HUES6 (cell line): ENCODE data around the gene ANKRD10.

Source experiments
- H3K27ac ChIP-seq: 2 replicates; pipeline ENCODE4 v1.7.0; 2013; ENCODE audit warnings: low read depth, mild to moderate bottlenecking, low read length, inconsistent platforms
- H3K27me3 ChIP-seq: 2 replicates; pipeline ENCODE4 v1.6.1; 2013; ENCODE audit warnings: low read length; ENCODE audit not compliant: control insufficient read depth, insufficient read depth
- H3K36me3 ChIP-seq: 2 replicates; pipeline ENCODE4 v1.6.1; 2013; ENCODE audit warnings: low read length; ENCODE audit not compliant: control insufficient read depth, insufficient read depth
- H3K4me1 ChIP-seq: 2 replicates; pipeline ENCODE4 v1.6.1; 2013; ENCODE audit warnings: low read length; ENCODE audit not compliant: control insufficient read depth, insufficient read depth
- H3K4me3 ChIP-seq: 2 replicates; pipeline ENCODE4 v1.5.1; 2013; ENCODE audit warnings: low read depth, low read length
- H3K9ac ChIP-seq: one replicate; pipeline ENCODE4 v1.6.1; 2013; ENCODE audit warnings: mild to moderate bottlenecking, low read length
- H3K9me3 ChIP-seq: 2 replicates; pipeline ENCODE4 v1.6.1; 2013; ENCODE audit warnings: low read depth, low read length; ENCODE audit not compliant: control insufficient read depth, insufficient read depth

Gene ANKRD10

GRCh38 chr13:110924639-110924934, 9.7 kb upstream of the ANKRD10 start:
- no peak overlapping the region for H3K4me3 ChIP-seq
- H3K36me3 ChIP-seq: no peaks in the 10 kb centered on the region
- no peak overlapping the region for H3K27ac ChIP-seq
- no peak overlapping the region for H3K9ac ChIP-seq
- H3K4me1 ChIP-seq: peaks cover 12% of the 10 kb centered on the region
- no peaks in the 10 kb centered on the region for H3K9me3 ChIP-seq
- no peaks in the 10 kb centered on the region for H3K27me3 ChIP-seq

DNA sequence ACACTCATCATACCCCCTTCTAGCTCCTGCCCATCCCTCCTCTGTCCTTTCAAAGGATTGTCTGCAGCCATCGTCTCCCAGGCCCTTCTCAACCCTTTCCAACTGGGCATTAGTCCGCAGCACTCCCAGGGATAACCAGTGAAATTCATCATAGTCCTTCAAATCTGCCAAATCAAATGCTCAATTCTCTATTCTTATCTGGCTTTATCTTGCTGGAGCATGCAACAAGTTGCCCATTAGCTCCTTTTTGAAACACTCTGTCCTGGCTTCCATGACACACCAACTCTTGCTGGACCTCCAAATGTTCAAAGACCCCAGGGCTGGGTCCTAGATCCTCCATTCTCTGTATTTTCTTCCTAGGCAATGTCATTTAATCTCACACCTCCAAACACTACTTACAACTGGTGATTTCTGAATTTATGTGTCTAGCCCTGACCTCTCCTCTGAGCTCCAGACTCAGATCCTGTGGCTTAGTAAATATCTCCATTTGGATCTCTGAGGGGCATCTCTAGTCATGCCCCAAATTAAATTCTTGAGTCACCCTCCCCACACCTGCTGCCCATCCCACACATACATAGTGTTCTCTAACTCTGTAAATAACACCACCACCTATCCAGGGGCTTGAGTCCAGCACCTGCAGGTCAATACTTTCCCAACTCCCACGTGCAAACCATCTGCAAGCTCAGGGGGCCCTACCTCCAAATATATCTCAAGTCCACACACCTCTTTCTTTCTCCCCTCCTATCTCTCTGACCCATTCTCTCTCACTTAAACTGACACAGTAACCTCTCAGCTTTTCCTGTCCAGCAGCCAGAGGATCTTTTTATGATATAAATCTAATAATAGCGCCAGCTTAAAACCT, 9.1 kb upstream of the ANKRD10 start:
- Histone ChIP-seq H3K4me3 (no peak overlapping the region), H3K36me3 (no peaks in the 10 kb centered on the region), H3K9me3 (no peaks in the 10 kb centered on the region), H3K9ac (no peak overlapping the region), H3K27me3 (no peaks in the 10 kb centered on the region), H3K27ac (no peak overlapping the region), H3K4me1 (peaks cover 12% of the 10 kb centered on the region)

DNA sequence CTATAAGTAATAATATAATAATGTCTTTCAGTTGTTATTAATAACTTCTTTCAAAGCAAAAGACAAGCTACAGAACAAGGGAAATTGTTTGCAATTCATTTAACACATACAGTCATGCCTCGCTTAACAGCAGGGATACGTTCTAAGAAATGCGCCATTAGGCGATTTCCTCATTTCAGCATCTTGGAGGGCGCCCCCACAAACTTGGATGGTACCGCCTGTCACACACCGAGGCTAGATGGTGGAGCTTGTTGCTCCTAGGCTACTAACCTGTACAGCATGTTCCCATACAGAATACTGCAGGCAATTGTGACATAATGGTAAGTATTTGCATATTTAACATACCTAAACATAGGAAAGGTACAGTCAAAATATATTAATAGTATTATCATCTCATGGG, 8.2 kb upstream of the ANKRD10 start:
- no peaks in the 10 kb centered on the region for H3K27me3 ChIP-seq
- no peak overlapping the region for H3K27ac ChIP-seq
- H3K4me1 ChIP-seq: peaks cover 12% of the 10 kb centered on the region
- no peak overlapping the region for H3K9ac ChIP-seq
- H3K4me3 ChIP-seq: no peak overlapping the region
- no peaks in the 10 kb centered on the region for H3K36me3 ChIP-seq
- no peaks in the 10 kb centered on the region for H3K9me3 ChIP-seq

GRCh38 chr13:110922506-110922905, 7.6 kb upstream of the ANKRD10 start:
- Histone ChIP-seq H3K9me3 (no peaks in the 10 kb centered on the region), H3K36me3 (no peaks in the 10 kb centered on the region), H3K4me3 (no peak overlapping the region), H3K27ac (no peak overlapping the region), H3K27me3 (no peaks in the 10 kb centered on the region), H3K9ac (no peak overlapping the region), H3K4me1 (peaks cover 12% of the 10 kb centered on the region)

GRCh38 chr13:110921695-110922094, 6.8 kb upstream of the ANKRD10 start:
- Histone ChIP-seq H3K4me1 (peaks cover 12% of the 10 kb centered on the region), H3K9ac (no peak overlapping the region), H3K4me3 (no peak overlapping the region), H3K27ac (no peak overlapping the region), H3K36me3 (no peaks in the 10 kb centered on the region), H3K27me3 (no peaks in the 10 kb centered on the region), H3K9me3 (no peaks in the 10 kb centered on the region)

DNA sequence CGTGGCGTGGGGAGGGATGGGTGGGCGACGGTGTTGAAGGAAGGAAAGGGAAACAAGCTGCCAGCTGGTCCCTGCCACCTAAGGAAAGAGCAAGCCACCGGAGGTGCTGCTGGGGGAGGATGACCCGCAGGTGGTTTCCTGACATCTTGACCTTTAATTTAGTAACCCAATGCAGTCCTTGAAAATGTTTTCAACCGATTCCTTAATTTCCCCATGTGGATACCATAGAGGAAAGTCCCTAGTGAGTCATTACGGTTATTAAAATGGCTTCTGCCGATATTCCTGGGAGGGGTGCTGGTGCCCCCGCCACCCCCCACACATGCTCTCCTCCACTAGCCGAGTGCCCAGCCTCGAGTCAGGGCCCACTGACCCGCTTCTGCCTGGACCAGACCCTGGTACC, 6.3 kb upstream of the ANKRD10 start:
- no peaks in the 10 kb centered on the region for H3K27me3 ChIP-seq
- H3K4me1 ChIP-seq: peaks cover 12% of the 10 kb centered on the region
- no peaks in the 10 kb centered on the region for H3K36me3 ChIP-seq
- H3K27ac ChIP-seq: no peak overlapping the region
- H3K9me3 ChIP-seq: no peaks in the 10 kb centered on the region
- H3K9ac ChIP-seq: no peak overlapping the region
- no peak overlapping the region for H3K4me3 ChIP-seq

DNA sequence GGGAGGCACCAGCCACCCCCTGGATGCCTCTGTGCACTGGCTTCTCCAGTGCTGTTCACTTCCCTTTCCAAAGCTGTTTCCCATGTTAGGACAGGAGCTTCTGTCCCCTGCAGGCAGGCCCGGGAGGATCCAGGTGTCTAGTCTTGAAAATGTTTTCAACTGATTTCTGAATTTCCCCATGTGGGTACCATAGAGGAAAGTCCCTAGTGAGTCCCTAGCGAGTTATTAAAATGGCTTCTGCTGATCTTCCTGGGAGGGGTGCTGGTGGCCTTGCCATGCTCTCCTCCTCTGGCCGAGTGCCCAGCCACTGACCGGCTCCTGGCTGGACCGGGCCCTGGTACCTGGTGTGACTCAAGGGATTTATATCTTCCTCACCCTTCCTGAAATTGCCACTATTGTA, 5.2 kb upstream of the ANKRD10 start:
- H3K27ac ChIP-seq: no peak overlapping the region
- H3K4me3 ChIP-seq: no peak overlapping the region
- no peaks in the 10 kb centered on the region for H3K36me3 ChIP-seq
- no peaks in the 10 kb centered on the region for H3K27me3 ChIP-seq
- no peaks in the 10 kb centered on the region for H3K9me3 ChIP-seq
- peaks cover 10% of the 10 kb centered on the region for H3K4me1 ChIP-seq
- no peak overlapping the region for H3K9ac ChIP-seq

- Histone ChIP-seq H3K9me3 (no peaks in the 10 kb centered on the region), H3K4me3 (peak overlapping the region; percentile 92), H3K9ac (no peak overlapping the region), H3K27me3 (no peaks in the 10 kb centered on the region), H3K27ac (no peak overlapping the region), H3K36me3 (peaks cover 4% of the 10 kb centered on the region; the same call in 1 of the 2 replicates), H3K4me1 (peaks cover 14% of the 10 kb centered on the region)
Observed at GRCh38 chr13:110916301-110917142, 1.7 kb upstream of the ANKRD10 start.

DNA sequence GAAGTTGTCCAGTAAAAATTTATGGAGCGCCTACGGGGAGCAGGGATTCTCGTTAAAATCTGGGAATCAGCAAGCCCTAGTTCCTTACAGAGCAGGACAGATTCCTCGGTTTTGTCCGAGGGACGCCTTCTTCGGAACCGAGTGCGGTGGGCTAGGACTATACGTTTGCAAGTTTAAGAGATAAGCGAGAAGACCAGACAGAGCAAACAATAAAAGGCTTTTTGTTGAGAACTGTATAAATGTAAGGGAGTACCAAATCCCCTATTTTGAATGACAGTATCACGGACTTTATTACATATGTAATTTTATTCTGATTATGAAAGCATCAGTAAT, 971 bp upstream of the ANKRD10 start:
- Histone ChIP-seq H3K36me3 (peaks cover 5% of the 10 kb centered on the region), H3K4me1 (peaks cover 10% of the 10 kb centered on the region), H3K27me3 (no peaks in the 10 kb centered on the region), H3K9ac (peak overlapping the region; percentile 83), H3K27ac (peak overlapping the region; percentile 95), H3K4me3 (peak overlapping the region; percentile 92), H3K9me3 (no peaks in the 10 kb centered on the region)

DNA sequence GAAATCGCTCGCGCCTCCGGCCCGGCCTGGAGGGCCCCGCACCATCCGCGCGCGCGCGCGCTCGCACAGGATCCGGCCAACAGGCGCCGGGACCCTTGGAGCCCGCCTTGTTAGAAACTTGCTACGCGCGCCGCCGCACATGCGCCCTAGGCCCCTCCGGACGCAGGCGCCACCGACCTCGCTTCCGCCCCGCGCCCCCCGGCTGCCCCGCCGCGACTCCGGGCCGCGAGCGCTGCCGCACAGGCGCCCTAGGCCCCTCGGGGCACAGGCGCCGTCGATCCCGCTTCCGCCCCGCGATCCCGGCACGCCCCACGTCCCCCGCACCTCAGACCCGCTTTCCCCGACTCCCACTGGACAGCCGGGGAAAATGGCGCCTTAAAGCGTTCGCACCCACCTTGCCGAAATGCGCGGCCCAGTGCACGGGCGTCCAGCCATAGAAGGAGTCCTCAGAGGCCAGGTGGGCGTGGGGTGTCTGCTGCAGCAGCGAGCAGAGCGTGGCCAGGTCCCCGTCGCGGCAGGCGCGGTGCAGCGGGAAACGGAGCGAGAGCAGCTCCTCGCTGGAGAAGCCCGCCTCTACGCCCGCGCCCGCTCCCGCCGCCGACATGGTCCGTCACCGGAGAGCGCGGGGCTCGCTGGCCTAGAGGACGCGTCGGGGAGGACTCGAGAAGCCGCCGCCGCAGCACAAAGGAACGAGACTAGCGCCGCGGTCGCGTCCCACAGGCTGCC, 375 bp downstream of the ANKRD10 start:
- Histone ChIP-seq H3K9me3 (no peaks in the 10 kb centered on the region), H3K36me3 (peaks cover 19% of the 10 kb centered on the region), H3K4me1 (peaks cover 21% of the 10 kb centered on the region), H3K27me3 (no peaks in the 10 kb centered on the region), H3K4me3 (peak overlapping the region; percentile 97), H3K9ac (peak overlapping the region; percentile 98), H3K27ac (peak overlapping the region; percentile 99)

DNA sequence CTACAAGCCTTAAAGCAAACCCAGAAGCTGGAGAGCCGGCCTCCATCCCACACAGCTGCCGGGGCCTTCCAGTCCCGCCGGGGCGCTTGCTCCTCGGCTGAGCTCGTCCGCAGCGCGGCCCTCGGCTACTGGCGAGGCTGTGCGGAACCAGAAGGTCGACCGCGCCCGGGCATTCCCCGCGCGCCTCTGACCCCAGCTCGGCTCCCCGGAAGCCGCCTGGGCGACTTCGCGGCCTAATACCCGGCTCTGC, 863 bp downstream of the ANKRD10 start:
- Histone ChIP-seq H3K9ac (peak overlapping the region; percentile 98), H3K27me3 (no peaks in the 10 kb centered on the region), H3K4me3 (peak overlapping the region; percentile 97), H3K4me1 (peaks cover 26% of the 10 kb centered on the region), H3K36me3 (peaks cover 23% of the 10 kb centered on the region), H3K9me3 (no peaks in the 10 kb centered on the region), H3K27ac (peak overlapping the region; percentile 99)
